Neural crest cell (in vitro differentiated cells): ENCODE measurements around the gene RPP25L. TPM values are rescaled to one million over a fixed set of nuclear protein-coding genes. Genes with fewer than 3 reads are reported as not detected.

Source experiments
- DNase-seq: peaks from one replicate; pipeline ENCODE4 v3.0.0; 2021; ENCODE audit warnings: low read depth, mixed read lengths, low spot score
- H3K27ac Mint-ChIP-seq: one replicate; pipeline ENCODE4 v1.8.0; 2021; ENCODE audit warnings: mild to moderate bottlenecking, mixed read lengths; ENCODE audit not compliant: unreplicated experiment
- H3K27me3 Mint-ChIP-seq: 2 replicates; pipeline ENCODE4 v1.8.0; 2021; ENCODE audit warnings: low read depth, mild to moderate bottlenecking, mixed read lengths
- H3K36me3 Mint-ChIP-seq: 2 replicates; pipeline ENCODE4 v1.8.0; 2021; ENCODE audit warnings: low read depth, mild to moderate bottlenecking, mixed read lengths
- H3K4me1 Mint-ChIP-seq: 2 replicates; pipeline ENCODE4 v1.8.0; 2021; ENCODE audit warnings: mixed read lengths
- H3K4me3 Mint-ChIP-seq: one replicate; pipeline ENCODE4 v1.8.0; 2021; ENCODE audit warnings: mild to moderate bottlenecking, mixed read lengths
- H3K9me3 Mint-ChIP-seq: 2 replicates; pipeline ENCODE4 v1.8.0; 2021; ENCODE audit warnings: mixed read lengths
- CTCF ChIP-seq: fragments of 200-600 bp; sonication (generic); conservative IDR thresholded peaks from 2 replicates; pipeline ENCODE4 v1.5.0; 2021; ENCODE audit warnings: antibody characterized with exemption, mild to moderate bottlenecking
- total RNA-seq: library from RNA; stranded (reverse); gene quantifications from 2 replicates; pipeline ENCODE4 v1.2.1, GENCODE V29; 2021

RPP25L gene
- total RNA-seq, 1 donor from 2014 or later = 22.7 TPM

DNA sequence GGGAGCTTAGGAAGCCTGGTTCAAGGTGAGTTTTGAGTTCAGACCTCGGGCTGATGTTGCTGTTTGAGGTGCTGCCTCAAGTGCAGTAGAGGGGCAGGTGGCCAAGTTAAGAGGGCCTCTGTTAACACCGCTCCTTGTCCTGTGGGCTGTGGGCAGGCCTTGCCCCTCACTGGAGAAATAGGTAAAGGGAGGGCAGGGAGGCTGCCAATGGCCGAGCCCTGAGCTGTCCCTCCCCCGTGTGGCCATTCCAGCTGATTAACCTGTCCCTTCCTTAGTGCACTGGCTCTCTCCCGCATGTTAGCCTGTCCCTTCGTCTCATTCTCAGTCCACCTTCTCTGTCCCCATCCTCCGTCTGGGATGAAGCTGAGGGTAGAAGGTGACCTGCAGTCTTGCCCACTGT lies 43.8 kb downstream of the RPP25L start:
- no peak for DNase-seq
- peak overlapping the region; percentile 28 for H3K27ac Mint-ChIP-seq
- TF ChIP-seq CTCF = no peak
- H3K4me3 Mint-ChIP-seq = peak overlapping the region; percentile 22
- peaks cover 14% of the 10 kb centered on the region for H3K36me3 Mint-ChIP-seq
- H3K4me1 Mint-ChIP-seq = peaks cover 73% of the 10 kb centered on the region
- H3K27me3 Mint-ChIP-seq = no peaks in the 10 kb centered on the region
- H3K9me3 Mint-ChIP-seq = no peaks in the 10 kb centered on the region

DNA sequence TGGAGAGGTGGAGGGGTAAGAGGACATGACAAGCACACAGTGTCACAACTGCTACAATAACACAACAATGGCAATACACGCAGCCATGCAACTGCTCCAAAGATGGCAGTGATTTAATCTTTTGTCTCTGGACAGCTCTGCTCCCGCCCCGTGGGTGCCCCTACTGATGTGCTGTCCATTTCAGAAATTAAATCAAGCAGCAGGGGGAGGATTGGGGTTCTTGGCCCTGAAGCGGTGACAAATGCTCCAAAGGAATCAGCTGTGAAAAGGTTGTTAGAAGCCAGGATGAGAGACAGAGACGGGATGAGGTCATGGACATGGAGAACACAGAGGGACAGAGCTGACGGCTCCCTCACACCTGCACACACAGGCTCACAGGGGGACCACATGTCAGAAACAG lies 44.9 kb downstream of the RPP25L start:
- H3K4me3 Mint-ChIP-seq = peak overlapping the region; percentile 33
- no peak for TF ChIP-seq CTCF

GRCh38 chr9:34566322-34566721 lies 45.6 kb downstream of the RPP25L start:
- peaks cover 23% of the 10 kb centered on the region for H3K36me3 Mint-ChIP-seq
- H3K4me1 Mint-ChIP-seq = peaks cover 62% of the 10 kb centered on the region
- TF ChIP-seq CTCF = no peak
- no peaks in the 10 kb centered on the region for H3K27me3 Mint-ChIP-seq
- H3K9me3 Mint-ChIP-seq = peaks cover 4% of the 10 kb centered on the region
- DNase-seq = no peak
- H3K4me3 Mint-ChIP-seq = peak overlapping the region; percentile 21
- no peak overlapping the region for H3K27ac Mint-ChIP-seq

More for the DNA sequence above, 44.9 kb downstream of the RPP25L start:
- peak overlapping the region; percentile 73 for H3K27ac Mint-ChIP-seq
- no peak for DNase-seq
- H3K9me3 Mint-ChIP-seq = peaks cover 4% of the 10 kb centered on the region
- peaks cover 64% of the 10 kb centered on the region for H3K4me1 Mint-ChIP-seq
- H3K36me3 Mint-ChIP-seq = peaks cover 23% of the 10 kb centered on the region
- no peaks in the 10 kb centered on the region for H3K27me3 Mint-ChIP-seq

DNA sequence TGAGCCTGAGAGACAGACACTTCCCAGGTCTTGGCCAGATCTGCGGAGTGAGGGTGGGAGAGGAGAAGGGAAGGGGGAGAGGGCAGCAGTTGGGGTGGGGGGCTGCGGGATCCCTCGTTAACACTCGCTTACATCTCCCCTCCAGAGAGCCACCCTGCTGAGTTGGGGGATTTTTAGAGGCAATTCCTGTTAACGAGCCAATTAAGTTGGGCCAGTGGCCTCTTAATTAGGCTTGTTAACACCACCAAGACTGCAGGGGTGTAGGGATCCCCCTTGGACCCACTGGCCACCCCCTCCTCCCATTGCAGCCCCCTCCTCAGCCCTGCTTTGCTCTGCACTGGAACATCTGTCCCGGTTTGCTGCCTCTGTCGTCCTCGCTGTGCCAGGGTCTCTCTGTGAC lies 46.0 kb downstream of the RPP25L start:
- Mint-ChIP-seq H3K27me3 (no peaks in the 10 kb centered on the region), H3K9me3 (peaks cover 4% of the 10 kb centered on the region), H3K4me1 (peaks cover 62% of the 10 kb centered on the region), H3K36me3 (peaks cover 23% of the 10 kb centered on the region), H3K4me3 (no peak overlapping the region), H3K27ac (no peak overlapping the region)
- DNase-seq = no peak
- TF ChIP-seq CTCF = no peak

DNA sequence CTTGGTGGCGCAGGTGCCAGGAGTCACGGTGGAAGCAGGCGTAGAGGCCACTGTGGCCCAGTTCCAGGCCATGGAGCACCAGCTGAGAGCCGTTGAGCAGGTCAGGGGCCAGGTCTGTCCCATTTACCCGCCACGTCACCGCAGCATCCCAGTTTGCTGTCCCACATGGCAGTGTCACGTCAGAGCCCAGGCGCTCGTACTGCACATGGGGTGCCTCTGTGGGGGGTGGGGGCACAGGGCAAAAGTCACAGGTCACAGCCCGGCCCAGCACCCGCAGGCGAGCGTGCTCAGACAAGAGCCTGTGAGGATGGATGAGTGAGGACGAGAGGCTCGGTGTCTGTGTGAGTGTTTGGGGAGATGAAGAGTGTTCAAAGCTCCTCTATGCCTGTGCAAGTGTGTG lies 47.3 kb downstream of the RPP25L start:
- H3K36me3 Mint-ChIP-seq = peaks cover 23% of the 10 kb centered on the region

More for the DNA sequence above, 47.3 kb downstream of the RPP25L start:
- Mint-ChIP-seq H3K4me1 (peaks cover 61% of the 10 kb centered on the region), H3K27me3 (no peaks in the 10 kb centered on the region), H3K4me3 (no peak overlapping the region), H3K27ac (peak overlapping the region; percentile 22), H3K9me3 (peaks cover 4% of the 10 kb centered on the region)
- no peak for TF ChIP-seq CTCF
- no peak for DNase-seq
